Measurements from ENCODE around the gene TPH2. TPM values are rescaled to one million over a fixed set of nuclear protein-coding genes. Genes with fewer than 3 reads are reported as not detected.

The TPH2 gene
- total RNA-seq, 4 donors from 2014 or later: not detected

GRCh38 chr12:71904629-71905028 is 34.0 kb upstream of the TPH2 start:
- no peak for DNase-seq (ENCODE audit: low spot score in 2 of 2)
- no peaks in the 10 kb centered on the region for H3K27me3 ChIP-seq
- H3K27ac ChIP-seq: no peak overlapping the region
- H3K4me3 ChIP-seq: no peak overlapping the region
- H3K36me3 ChIP-seq: peaks cover 0 to 83% (median 15%) of the 10 kb centered on the region in 3 donors
- no peaks in the 10 kb centered on the region for H3K4me1 ChIP-seq
- TF ChIP-seq EP300 (IDR thresholded peaks at IDR 0.05): no peak
- TF ChIP-seq, protein P1, sequence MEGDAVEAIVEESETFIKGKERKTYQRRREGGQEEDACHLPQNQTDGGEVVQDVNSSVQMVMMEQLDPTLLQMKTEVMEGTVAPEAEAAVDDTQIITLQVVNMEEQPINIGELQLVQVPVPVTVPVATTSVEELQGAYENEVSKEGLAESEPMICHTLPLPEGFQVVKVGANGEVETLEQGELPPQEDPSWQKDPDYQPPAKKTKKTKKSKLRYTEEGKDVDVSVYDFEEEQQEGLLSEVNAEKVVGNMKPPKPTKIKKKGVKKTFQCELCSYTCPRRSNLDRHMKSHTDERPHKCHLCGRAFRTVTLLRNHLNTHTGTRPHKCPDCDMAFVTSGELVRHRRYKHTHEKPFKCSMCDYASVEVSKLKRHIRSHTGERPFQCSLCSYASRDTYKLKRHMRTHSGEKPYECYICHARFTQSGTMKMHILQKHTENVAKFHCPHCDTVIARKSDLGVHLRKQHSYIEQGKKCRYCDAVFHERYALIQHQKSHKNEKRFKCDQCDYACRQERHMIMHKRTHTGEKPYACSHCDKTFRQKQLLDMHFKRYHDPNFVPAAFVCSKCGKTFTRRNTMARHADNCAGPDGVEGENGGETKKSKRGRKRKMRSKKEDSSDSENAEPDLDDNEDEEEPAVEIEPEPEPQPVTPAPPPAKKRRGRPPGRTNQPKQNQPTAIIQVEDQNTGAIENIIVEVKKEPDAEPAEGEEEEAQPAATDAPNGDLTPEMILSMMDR (IDR thresholded peaks at IDR 0.05): no peak
- no peak for TF ChIP-seq POLR2A (IDR thresholded peaks at IDR 0.05)
- H3K9me3 ChIP-seq: peaks cover 0 to under 1% (median 0%) of the 10 kb centered on the region in 4 donors
- 31 to 49% methylated on average over 1 of the region's 1 CpG for WGBS, 2 donors

- no peak overlapping the region for H3K4me3 ChIP-seq
- no peak for TF ChIP-seq EP300 (IDR thresholded peaks at IDR 0.05)
- TF ChIP-seq, protein P1 (IDR thresholded peaks at IDR 0.05): no peak
- no peak for TF ChIP-seq POLR2A (IDR thresholded peaks at IDR 0.05)
- H3K4me1 ChIP-seq: no peaks in the 10 kb centered on the region
- peaks cover 0 to 19% of the 10 kb centered on the region in 2 donors for H3K27me3 ChIP-seq
- H3K27ac ChIP-seq: no peak overlapping the region
- no peaks in the 10 kb centered on the region for H3K36me3 ChIP-seq
- DNase-seq (ENCODE audit: low spot score in 2 of 2): no peak
- WGBS, 2 donors: 63 to 72% methylated on average over 4 of the region's 4 CpGs
- H3K9me3 ChIP-seq: no peaks in the 10 kb centered on the region
Observed at GRCh38 chr12:71935594-71935993, 3.1 kb upstream of the TPH2 start.

GRCh38 chr12:71940068-71940467 is 1.4 kb downstream of the TPH2 start:
- Histone ChIP-seq H3K9me3 (no peaks in the 10 kb centered on the region), H3K27me3 (peaks cover 0 to 36% of the 10 kb centered on the region in 2 donors), H3K36me3 (no peaks in the 10 kb centered on the region), H3K4me1 (no peaks in the 10 kb centered on the region), H3K27ac (no peak overlapping the region), H3K4me3 (no peak overlapping the region)
- DNase-seq (ENCODE audit: low spot score in 2 of 2): no peak
- TF ChIP-seq EP300 (IDR thresholded peaks at IDR 0.05) (no peak), POLR2A (IDR thresholded peaks at IDR 0.05) (no peak)
- TF ChIP-seq, protein P1 (IDR thresholded peaks at IDR 0.05): no peak

DNA sequence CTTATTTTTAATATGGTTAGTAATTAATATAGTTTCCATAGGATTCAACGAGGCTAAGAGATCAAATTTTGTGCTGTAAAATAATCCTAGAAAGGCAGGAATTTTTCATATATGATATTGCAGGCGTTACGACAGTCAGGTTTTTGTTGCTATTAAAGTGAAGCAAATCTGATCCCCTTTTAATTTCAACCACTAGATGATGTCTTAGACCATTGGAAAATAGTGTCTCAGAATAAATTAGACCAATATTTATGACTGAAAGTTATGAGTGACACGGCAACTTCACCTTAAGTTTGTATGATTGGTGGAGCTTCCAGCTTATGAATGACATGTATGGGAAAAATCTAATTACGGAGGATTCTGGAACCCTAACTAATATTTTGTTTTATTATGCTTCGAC is 2.5 kb downstream of the TPH2 start:
- H3K4me1 ChIP-seq: no peaks in the 10 kb centered on the region
- H3K9me3 ChIP-seq: no peaks in the 10 kb centered on the region
- no peaks in the 10 kb centered on the region for H3K36me3 ChIP-seq
- H3K27me3 ChIP-seq: peaks cover 0 to 47% of the 10 kb centered on the region in 2 donors
- TF ChIP-seq POLR2A (IDR thresholded peaks at IDR 0.05) (no peak), EP300 (IDR thresholded peaks at IDR 0.05) (no peak)
- TF ChIP-seq, protein P1 (IDR thresholded peaks at IDR 0.05): no peak
- WGBS, 2 donors: 76 to 81% methylated on average over 6 of the region's 6 CpGs
- H3K4me3 ChIP-seq: no peak overlapping the region
- no peak overlapping the region for H3K27ac ChIP-seq
- DNase-seq (ENCODE audit: low spot score in 2 of 2): no peak

GRCh38 chr12:71942259-71942658 is 3.6 kb downstream of the TPH2 start:
- no peak for DNase-seq (ENCODE audit: low spot score in 2 of 2)
- 61 to 70% methylated on average over 2 of the region's 2 CpGs for WGBS, 2 donors
- Histone ChIP-seq H3K4me3 (no peak overlapping the region), H3K27me3 (peaks cover 0 to 58% of the 10 kb centered on the region in 2 donors), H3K27ac (no peak overlapping the region), H3K4me1 (no peaks in the 10 kb centered on the region), H3K36me3 (no peaks in the 10 kb centered on the region), H3K9me3 (no peaks in the 10 kb centered on the region)
- TF ChIP-seq POLR2A (IDR thresholded peaks at IDR 0.05) (no peak), EP300 (IDR thresholded peaks at IDR 0.05) (no peak)
- TF ChIP-seq, protein P1 (IDR thresholded peaks at IDR 0.05): no peak
